Activated CD4-positive, CD25-positive, alpha-beta regulatory T cell treated with anti-CD3 and anti-CD28 coated beads, Interleukin-2, amount 50 U/mL, for 24 hours (primary cell): ENCODE measurements around the gene ACVR2B.

Source experiments
- ATAC-seq, 2 donors: fragments of 150-1000 bp; cut with Tn5 transposase; one replicate each; pipeline ENCODE4 v1.10.0; 2021; ENCODE audit warnings: mild to moderate bottlenecking in 1 of 2, moderate library complexity in 1 of 2

Gene ACVR2B

DNA sequence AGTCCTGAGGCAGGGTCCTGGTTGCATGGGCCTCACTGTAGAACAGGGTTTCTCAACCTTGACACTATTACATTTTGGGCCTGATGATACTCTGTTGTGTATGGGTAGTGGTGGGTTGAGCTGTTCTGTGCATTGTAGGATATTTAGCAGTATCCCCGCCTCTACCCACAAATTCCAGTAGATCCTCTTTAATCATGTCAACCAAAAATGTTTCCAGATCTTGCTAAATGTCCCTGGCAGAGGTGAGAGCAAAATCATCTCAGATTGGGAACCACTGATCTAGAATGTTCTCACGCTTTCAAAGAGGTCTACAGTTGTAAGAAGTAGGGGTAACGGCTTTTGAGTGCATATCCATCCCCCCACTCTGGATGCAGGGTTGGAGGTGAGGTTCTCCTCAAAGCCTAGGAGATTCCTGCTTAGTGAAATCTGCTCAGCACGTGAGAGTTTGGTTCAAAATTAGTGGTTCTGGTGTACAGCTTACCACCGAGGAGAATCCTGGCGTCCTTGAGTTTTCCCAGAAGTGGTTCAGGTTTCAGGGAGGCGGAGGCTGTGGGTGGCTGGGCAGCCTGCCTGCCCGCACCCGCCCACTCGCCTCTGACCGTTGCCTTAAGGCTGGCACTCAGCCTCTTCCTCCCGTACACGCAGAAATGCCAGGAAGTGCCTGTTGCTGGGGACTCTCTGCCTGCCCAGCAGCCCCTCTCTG lies 5.3 kb downstream of the ACVR2B start:
- ATAC-seq = no peak

DNA sequence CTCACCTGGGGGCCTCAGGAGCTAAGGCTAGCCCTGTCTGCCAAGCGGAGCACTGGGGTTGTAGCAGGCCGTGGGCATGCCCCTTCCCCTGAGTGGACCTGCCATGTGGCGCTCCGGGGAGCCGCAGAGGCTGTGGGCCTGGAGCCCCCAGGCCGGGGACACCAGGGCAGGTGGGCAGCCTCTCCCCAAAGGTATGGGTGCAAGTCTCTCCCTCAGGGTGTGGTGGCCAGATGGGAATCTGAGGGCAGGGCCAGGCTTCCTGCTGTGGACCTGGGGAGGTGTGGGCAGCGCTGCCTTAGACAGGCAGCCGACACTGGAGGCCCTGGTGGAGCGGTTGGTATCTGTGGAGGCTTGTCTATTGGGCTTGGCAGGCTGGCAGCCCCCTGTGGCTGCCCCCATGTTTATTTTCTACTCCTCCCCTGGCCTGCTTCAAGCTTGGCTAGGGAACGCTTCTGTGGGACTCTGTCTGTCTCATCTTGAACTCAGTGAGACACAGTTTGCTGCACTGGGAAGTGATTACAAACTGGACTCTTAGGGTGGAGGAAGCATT lies 5.9 kb downstream of the ACVR2B start:
- no peak for ATAC-seq

DNA sequence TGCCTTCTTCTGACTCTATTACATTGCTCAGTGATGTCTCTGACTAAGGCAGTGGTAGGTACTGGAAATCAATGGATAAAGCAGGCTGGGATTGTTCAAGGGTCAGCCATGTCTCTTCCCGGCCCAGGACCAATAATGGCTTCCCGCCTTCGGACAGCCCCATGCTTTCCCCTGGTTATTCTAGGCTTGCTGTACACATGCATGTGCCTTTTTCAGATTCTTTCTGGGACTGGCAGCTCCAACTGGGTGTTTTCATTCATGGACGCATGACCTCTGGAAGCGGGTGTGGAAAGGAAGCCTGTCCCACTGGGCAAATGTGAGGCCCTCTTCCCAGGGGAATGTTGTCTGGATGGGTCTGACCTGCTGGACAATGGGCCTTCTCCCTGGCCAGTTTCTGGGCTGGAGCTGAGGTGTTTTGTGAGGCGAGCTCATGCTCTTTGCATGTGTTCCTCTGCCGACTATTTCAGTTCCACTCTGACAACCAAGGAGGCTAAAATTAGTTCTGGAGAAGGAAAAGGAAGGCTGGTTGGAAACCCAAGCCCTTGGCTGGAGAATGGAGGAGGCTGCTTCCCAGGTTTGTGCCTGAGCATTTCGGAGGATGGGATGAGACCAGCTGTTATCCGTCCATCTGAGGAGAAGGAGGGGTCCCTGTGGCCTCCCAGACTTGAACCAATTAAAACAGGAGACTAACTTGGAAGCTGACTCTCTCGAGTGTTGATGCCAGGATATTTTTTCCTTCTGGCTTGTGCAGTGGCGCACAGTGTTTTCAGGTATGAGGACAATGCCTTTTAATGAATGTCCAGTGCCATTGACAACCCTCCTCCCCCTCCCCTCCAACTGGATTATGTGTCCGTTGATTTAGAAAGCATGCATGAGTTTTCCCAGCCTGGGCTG lies 6.9 kb downstream of the ACVR2B start:
- ATAC-seq = no peak

DNA sequence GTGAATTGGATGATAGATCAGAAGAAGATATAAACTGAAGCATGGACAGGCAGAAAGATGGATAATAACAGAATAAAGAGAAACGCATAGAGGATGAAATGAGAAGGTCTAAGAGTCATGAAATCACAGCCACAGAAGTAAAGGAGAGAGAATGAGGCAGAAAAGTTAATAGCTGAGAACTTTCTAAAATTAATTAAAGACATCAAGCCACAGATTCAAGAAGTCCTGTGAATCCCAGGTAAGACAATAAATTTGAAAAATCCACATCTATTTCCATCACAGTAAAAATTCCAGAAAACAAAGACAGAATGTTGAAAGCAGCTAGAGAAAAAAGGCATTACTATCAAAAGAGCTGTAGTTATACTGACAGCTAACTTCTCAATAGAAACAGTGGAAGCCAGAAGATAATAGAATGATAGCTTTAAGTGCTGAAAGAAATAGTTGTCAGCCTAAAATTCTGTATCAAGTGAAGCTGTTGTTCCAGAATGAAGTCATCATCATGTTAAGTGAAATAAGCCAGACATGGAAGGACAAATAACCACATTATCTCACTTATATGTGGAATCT lies 12.0 kb downstream of the ACVR2B start:
- no peak for ATAC-seq

DNA sequence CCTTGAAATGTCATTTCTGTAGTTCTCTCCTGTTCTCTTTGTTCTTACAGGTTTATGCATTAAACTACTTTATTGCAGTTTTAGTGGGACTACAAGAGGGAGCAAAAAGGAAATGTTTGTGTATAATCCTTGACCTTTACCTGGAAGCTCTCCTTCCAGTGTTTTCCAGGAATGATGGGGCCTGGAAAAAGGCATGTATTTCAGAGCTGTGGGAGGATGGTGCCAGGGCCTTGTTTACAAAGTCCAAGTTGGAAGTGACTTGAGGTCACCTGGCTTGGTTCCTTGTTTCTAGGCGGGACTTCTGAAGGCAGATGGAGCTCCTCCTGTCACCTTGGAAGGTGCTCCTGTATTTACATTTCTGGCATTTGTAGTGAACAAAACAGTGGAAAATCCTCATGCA lies 15.1 kb downstream of the ACVR2B start:
- ATAC-seq = no peak

DNA sequence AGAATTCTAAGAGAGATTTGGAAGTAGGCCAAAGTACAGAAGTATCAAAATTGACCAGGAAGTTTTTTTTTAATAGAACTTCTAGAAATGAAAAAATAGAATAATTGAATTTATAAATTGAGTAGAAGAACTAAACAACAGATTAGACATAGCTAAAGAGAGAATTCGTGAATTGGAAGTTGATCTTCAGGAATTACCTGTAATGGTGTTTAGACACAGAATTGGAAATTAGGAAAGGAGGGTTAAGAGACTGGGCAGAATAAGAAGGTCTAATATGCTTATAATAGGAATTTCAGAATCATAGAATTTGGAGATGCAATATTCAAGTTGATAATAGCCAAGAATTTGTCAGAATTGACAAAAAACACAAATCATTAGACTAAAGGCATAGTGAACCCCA lies 16.2 kb downstream of the ACVR2B start:
- ATAC-seq = no peak

DNA sequence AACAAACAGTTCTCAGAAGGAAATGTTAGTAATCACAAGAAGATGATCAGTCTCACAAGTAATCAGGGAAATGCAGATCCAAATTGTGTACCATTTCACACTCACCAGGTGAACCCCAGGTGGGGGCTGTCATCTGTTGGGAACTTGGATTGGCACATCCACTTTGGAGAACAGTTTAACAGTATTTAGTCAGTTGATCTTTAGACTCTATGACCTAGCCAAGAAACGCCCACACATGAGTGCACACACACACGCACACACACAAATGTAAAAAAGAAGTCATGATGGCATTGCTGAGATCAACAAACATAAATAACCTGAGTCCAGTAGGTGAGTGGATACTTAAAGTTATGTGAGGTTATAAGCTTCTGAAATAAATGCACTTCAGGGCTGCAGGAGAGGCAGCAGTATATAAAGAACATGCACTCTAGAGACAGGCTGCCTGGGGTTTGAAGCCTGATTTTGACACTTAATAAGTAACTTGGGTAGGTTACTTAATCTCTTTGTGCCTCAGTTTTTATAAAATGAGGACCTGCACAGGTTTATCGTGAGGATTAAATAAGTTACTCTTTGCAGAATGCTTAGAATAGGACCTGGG lies 17.7 kb downstream of the ACVR2B start:
- ATAC-seq = no peak

DNA sequence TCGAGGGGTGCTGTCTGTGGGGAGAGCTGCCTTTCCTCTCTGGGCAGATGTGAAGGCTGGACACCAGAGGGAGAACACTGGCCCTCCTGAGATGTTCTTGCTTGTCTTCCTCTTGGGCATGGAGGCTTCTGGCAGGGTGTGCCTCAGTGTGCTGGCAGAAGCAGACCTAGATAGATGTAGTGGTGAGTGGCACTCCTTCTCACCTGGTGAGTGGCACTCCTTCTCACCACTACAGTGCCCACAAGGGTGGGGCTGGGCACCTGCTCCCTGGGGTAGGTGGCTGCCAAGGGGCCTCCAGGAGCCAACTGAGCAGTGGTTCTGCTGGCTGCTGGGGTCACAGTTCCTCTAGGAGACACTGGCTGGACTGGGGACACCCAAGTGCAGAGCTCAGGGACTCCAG lies 18.7 kb downstream of the ACVR2B start:
- ATAC-seq = no peak

DNA sequence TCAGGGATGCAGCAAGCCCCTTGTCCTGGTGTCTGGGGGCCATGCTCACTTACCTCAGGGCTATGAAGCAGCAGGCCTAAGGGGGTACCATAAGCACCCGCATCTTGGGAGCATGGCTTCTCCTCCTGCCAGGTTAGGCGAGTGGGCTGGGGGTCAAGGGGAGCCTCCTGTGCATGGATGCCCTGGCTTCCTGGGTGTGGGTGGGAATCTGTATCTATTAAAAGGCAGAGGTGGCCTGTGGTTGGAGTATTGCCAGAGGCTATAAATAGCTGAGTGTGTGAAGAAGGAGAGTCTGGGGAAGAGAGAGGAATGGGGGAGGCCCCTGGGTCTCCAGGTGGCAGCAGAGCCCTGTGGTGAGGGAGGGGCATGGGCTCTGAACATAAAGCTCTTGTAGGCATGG lies 19.5 kb downstream of the ACVR2B start:
- ATAC-seq = no peak

DNA sequence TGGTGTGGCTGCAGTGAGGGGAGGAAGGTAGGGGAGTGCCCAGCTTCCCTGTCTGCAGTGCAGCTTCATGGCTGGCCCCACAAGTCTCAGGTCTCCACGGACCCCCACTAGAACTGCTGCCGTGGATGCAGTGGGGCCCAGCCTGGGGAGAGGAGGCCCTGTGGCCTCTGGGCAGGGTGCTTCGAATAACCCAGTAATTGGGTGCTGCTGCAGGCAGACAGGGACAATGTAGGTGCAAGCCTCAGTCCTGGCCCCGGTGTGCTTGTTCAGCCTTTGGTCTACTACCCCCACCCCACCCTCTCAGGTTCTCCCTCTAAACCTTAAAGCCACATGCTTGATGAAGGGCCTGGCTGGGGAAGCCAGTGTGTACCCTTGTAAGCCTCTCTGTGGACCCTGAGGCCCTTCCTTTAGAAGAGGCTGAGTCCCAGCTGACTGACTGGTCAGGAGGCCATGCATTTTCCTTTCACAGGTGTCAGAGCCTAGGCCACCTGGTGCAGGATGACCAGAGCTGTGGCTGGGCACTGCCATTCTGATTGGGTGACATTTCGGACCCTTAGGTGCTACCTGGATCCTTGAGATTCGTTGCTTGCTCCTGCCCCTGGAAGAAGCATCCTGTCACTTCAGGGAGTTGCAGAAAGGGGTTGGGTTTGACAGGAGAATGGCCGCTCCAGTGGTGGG lies 21.4 kb downstream of the ACVR2B start:
- no peak for ATAC-seq

DNA sequence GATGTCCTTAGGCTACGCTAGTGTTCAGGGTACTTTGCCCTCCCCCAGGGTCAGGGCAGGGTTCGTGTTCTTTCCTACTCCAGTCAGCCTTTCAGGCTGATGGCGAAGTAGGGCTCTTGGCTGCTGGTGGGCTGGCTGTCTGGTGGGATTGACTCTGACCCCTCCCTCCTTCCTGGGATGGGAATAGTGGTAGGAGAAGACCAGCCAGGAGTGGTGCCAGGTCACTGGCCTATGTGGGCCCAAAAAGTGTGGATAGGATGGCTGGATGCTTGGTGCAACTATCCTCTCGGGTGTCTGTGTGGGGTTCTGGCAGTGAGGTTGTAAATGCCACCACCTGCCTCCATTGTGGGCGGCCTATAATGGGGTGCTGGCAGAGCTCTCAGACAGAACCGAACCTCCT lies 22.0 kb downstream of the ACVR2B start:
- ATAC-seq = no peak

DNA sequence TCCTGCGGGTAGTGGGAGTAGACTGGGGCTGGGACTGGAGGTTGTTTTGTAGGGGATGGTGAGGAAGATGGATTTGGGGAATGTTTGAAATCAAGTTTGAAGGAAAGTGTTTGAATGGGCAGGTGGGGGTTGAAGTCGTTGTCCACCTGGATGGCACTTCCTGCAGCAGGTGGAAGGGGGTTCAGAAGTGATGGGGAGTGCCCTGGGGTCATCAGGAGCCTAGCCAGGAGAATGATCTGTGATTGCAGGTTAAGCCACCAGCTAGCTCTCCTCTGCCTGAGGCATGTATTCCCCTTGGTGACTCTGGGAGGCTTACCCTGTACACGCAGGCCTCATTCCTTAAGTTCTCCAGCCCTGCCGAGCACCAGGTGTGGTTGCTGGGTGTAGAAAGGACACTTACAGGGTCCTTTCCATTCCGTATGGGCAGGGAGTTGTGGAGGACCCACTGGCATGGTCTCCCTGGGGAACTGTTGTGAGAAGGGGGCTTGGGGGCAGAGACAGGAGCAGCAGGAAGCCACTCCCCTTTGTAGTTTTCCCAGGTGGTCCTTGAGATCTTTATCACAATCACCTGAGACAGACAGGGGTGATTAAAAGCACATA lies 22.6 kb downstream of the ACVR2B start:
- ATAC-seq = no peak

DNA sequence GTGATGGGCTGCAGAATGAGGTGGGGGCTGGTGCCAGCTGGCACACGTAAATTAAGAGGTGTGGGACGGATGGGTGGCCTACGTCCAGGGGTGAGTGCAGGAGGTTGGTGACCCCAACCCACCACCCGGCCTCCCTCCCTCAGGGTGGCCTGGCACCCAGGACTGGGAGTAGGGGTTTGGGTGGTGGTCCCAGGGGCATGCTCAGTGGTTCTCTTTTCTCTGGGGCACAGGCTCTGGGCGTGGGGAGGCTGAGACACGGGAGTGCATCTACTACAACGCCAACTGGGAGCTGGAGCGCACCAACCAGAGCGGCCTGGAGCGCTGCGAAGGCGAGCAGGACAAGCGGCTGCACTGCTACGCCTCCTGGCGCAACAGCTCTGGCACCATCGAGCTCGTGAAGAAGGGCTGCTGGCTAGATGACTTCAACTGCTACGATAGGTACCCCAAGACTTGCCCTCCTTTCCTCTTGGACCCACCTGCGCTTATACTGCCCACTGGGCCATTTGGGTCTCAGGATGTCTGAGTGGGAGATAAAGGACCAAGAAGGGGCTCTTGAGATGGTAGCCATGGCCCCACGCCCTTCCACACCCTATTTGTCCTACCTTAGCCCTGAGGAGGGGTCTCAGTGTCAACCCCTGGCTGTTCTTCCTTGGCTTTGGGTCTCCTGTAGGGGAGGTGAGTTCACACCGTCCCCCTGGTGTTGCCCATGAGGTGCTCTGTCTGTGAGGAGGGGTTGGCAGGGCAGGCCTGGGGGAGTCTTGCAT lies 23.5 kb downstream of the ACVR2B start:
- ATAC-seq = no peak

DNA sequence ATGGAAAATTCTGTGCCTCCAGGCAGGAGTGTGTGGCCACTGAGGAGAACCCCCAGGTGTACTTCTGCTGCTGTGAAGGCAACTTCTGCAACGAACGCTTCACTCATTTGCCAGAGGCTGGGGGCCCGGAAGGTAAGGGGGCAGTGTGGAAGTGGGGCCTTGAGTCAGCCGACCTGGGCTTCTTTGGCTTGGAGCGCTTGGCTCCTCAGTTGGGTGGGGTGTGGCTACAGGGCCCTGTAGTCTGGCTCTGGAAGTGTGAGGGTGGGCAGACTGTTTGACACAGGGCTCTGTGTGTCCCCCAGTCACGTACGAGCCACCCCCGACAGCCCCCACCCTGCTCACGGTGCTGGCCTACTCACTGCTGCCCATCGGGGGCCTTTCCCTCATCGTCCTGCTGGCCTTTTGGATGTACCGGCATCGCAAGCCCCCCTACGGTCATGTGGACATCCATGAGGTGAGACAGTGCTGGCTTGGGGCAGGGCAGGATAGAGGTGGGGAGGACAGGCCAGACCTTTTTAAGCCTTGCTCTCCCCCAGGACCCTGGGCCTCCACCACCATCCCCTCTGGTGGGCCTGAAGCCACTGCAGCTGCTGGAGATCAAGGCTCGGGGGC lies 24.3 kb downstream of the ACVR2B start:
- no peak for ATAC-seq

DNA sequence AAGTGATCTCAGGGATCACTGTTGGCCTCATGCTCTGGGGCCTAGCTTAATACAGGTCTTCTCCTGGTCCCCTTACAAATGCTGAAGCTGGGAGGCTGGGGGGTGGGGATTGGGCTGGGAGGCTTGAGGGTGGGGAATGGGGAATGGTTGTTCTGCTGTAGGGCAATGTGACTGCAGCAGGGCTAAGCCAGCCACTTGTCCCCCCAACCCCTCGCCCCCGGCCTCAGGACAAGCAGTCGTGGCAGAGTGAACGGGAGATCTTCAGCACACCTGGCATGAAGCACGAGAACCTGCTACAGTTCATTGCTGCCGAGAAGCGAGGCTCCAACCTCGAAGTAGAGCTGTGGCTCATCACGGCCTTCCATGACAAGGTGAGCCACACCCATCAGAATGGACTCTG lies 25.2 kb downstream of the ACVR2B start:
- no peak for ATAC-seq

DNA sequence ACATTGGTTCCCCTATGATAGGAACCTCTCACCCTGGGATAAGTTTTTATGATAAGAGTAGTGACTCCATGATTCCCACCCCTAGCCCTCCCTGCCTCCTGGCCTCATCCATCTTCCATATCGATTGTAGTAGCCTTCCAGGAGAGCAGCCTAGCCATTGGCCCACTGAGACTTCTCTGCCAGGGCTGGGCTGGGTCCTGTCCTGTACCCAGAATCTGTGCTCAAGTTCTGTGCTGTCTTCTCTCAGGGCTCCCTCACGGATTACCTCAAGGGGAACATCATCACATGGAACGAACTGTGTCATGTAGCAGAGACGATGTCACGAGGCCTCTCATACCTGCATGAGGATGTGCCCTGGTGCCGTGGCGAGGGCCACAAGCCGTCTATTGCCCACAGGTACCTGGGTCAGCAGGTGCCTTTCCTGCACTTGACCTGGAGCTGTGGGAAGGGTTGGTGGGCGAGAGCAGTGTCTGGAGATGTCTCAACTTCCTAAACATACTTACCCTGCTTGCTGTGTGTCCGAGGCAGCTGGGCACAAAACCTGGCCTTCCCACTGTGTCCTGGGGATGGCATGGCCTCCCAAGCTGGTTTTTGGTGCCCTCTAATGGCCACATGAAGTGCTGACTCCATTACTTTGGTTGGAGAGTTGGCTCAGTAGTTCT lies 25.9 kb downstream of the ACVR2B start:
- peak; percentile 37 to 59 for ATAC-seq

DNA sequence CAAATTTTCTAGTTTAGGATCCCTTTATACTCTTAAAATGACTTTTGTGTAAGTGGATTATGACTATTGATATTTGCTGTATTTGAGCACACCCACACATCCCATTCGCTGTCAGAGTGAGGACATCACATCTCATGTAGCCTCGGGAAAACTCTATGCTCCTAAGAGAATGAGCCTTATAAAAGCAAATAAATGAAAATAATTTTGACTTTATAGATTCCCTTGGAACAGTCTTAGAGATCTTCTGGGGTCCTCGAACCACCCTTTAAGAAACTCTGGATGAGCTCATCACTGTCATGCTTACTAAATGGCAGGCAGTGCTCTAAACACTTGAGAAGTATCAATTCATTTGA lies 26.4 kb downstream of the ACVR2B start:
- ATAC-seq = no peak

DNA sequence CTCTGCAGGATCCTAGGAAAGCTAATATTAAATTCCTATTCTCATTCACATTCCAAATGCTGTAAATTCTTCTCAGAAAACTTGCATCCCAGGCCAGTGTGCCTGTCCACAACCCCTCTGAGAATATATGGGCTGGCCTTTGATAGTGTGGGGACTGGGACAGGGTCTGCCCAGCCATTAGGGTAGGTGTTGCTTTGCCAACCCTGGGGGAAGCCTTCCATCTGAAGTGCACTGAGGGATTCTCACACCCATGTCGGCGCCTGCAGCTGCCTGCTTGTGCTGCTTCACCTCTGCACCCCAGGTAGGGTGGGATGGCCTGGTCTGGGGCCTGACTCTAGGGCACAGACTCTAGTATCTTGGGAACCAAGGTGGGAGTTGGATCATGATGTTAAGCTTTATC lies 27.2 kb downstream of the ACVR2B start:
- ATAC-seq = no peak

DNA sequence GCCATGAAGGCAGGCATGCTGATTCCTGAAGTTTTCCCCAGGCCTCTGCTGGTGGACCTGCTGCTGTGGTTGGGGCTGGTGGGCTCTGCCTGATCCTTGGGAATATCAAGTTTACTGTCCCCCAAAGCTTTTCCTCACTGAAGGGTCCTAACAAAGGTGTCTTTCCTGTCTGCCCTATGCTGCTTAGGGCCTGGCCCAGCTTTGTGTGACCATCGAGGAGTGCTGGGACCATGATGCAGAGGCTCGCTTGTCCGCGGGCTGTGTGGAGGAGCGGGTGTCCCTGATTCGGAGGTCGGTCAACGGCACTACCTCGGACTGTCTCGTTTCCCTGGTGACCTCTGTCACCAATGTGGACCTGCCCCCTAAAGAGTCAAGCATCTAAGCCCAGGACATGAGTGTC lies 29.3 kb downstream of the ACVR2B start:
- no peak for ATAC-seq

DNA sequence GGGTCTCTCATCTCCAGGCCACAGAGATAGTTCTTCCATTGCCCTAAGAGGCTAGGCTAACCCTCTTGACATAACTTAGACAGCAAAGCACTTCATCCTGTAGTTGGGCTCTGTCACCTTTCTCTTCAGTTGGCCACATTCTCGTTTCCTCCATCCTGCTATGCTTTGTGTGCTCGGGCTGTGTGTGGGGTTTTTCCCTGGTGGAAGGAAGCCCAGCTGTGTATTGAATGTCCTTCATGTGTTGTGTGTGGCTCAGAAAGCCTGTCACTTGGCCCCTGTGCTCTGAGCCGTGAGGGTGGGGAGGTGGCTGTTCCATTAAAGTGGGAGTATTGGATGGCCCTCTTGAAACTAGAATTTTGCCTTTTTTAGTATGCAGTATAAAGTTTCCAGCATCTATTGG lies 33.6 kb downstream of the ACVR2B start:
- ATAC-seq = no peak

DNA sequence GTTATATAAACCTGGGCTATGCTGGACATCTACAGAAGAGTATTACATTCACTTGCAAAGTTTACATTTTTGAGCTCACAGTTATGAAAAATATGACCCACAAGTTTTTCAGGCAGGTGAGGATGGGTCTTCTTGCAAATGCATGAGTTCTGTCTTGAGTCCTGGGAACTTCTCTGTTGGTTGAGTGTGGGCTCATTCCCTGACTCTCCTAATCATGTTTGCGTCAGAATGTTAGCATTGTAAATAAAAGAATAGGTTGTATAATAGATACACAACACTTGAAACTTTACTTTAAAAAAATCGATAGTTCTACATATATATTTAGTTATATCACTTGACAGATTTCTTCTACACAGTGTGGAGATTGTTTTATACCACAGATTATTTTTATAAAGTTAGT lies 35.3 kb downstream of the ACVR2B start:
- ATAC-seq = no peak
